ENCODE measurements around the gene JAKMIP2. TPM values are rescaled to one million over a fixed set of nuclear protein-coding genes. Genes with fewer than 3 reads are reported as not detected.

Gene JAKMIP2
- total and polyA plus RNA-seq, 12 donors: 0.06 to 0.71 (median 0.14) TPM; not detected in 3

DNA sequence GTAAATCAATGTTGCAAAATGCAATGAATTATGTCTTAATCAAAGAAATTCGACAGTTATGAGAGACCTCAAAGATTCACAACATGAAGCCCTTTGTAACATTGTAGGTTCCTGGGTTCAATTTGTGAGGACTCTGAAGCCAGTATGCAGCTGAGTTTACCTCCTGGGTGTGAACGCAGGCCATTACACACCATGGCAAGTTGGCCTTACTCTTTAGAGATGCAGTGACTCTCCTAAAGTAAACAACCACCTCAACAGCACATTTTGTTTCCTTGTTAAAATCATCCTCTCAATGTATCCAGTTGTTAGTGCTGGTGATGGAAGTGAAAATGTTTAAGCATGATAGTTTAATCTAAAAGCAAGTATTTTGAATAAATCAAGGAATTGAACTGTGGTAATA is 73.8 kb downstream of the JAKMIP2 start:
- H3K27ac ChIP-seq: no peak overlapping the region
- H3K4me3 ChIP-seq: no peak overlapping the region
- no peaks in the 10 kb centered on the region for H3K4me1 ChIP-seq
- intact Hi-C loops (cut with DNase I): no loop called here
- TF ChIP-seq, protein P1, sequence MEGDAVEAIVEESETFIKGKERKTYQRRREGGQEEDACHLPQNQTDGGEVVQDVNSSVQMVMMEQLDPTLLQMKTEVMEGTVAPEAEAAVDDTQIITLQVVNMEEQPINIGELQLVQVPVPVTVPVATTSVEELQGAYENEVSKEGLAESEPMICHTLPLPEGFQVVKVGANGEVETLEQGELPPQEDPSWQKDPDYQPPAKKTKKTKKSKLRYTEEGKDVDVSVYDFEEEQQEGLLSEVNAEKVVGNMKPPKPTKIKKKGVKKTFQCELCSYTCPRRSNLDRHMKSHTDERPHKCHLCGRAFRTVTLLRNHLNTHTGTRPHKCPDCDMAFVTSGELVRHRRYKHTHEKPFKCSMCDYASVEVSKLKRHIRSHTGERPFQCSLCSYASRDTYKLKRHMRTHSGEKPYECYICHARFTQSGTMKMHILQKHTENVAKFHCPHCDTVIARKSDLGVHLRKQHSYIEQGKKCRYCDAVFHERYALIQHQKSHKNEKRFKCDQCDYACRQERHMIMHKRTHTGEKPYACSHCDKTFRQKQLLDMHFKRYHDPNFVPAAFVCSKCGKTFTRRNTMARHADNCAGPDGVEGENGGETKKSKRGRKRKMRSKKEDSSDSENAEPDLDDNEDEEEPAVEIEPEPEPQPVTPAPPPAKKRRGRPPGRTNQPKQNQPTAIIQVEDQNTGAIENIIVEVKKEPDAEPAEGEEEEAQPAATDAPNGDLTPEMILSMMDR (IDR thresholded peaks at IDR 0.05): no peak
- WGBS, 2 donors: 74 to 76% methylated on average over 2 of the region's 2 CpGs
- peaks cover 0 to 3% (median 0%) of the 10 kb centered on the region in 7 donors for H3K27me3 ChIP-seq
- no peak for ATAC-seq
- no peaks in the 10 kb centered on the region for H3K9me3 ChIP-seq
- DNase-seq: no peak
- H3K36me3 ChIP-seq: no peaks in the 10 kb centered on the region

DNA sequence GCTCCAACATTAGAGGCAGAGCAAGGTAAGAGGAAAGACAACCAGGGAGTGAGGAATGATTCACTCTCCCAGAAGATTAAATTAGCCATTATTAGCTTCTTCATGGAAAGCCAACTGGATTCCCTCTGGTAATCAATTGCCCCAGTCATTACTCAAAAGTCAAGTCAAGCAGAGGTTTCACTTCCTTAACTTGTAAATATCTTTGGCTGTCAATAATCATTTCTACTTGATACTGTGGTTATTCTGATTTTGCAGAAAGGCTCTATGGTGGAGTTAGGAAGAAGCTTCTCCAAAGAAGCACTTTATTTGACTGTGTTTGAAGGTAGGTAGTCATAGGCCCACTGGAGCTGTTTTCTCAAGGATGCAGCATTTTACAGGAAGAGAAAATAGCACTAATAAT is 78.0 kb downstream of the JAKMIP2 start:
- H3K27ac ChIP-seq: no peak overlapping the region
- no peaks in the 10 kb centered on the region for H3K4me1 ChIP-seq
- no peaks in the 10 kb centered on the region for H3K9me3 ChIP-seq
- TF ChIP-seq, protein P1 (IDR thresholded peaks at IDR 0.05): no peak
- no peak overlapping the region for H3K4me3 ChIP-seq
- intact Hi-C loops (cut with DNase I): no loop called here
- no peak for DNase-seq
- H3K36me3 ChIP-seq: no peaks in the 10 kb centered on the region
- ATAC-seq: no peak
- no peaks in the 10 kb centered on the region for H3K27me3 ChIP-seq

DNA sequence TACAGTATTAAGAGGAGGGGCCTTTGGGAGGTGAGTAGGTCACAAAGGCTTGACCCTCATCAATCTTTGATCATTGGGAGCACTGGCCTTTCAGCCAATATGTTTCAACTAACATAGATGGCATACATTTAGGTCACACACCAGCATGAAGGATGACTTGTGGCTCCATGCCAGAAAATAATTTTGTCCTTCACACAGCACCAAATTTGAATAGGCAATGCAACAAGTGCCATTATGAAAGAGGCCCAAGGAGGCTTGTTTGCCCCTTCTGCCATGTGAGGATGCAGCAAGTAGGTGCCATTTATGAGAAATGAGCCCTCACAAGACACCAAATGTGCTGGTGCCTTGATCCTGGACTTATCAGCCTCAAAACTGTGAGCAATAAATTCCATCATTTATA is 81.1 kb downstream of the JAKMIP2 start:
- Histone ChIP-seq H3K27ac (no peak overlapping the region), H3K4me3 (no peak overlapping the region), H3K9me3 (peaks cover 0 to 22% (median 0%) of the 10 kb centered on the region in 11 donors), H3K27me3 (no peaks in the 10 kb centered on the region), H3K36me3 (no peaks in the 10 kb centered on the region), H3K4me1 (no peaks in the 10 kb centered on the region)
- intact Hi-C loops (cut with DNase I): no loop called here
- TF ChIP-seq, protein P1 (IDR thresholded peaks at IDR 0.05): no peak
- no peak for ATAC-seq
- DNase-seq: no peak

DNA sequence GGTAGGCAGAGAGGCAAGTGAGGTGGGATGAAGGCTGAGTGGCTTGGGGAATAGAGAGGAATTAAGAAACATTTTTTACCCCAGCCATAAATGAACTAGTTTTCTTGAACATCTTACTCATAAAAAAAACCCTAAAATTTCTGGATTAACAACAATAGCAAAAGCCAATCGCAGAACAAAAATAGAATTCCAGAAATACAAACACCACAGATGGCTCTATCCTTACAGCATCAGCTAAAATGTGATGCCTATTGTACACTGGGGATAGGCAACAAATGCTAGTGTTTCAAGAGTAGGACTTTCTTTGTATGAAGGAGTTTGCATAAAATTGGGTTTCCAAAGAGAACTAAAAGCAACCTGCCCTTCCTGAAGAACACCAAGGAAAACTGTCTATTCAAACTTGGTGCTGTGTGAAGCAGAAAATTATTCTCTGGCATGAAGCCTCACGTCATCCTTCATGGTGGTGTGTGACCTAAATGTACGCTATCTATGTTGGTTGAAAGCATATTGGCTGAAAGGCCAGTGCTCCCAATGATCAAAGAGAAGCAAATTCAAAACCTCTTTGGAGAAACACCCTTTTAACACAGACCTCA is 82.9 kb downstream of the JAKMIP2 start:
- Histone ChIP-seq H3K36me3 (no peaks in the 10 kb centered on the region), H3K4me1 (no peaks in the 10 kb centered on the region), H3K27ac (no peak overlapping the region), H3K9me3 (peaks cover 0 to 22% (median 0%) of the 10 kb centered on the region in 11 donors), H3K4me3 (no peak overlapping the region), H3K27me3 (peaks cover 0 to 2% (median 0%) of the 10 kb centered on the region in 7 donors)
- TF ChIP-seq, protein P1 (IDR thresholded peaks at IDR 0.05): no peak
- ATAC-seq: no peak
- intact Hi-C loops (cut with DNase I): no loop called here
- no peak for DNase-seq
- WGBS, 2 donors: 86 to 88% methylated on average over 3 of the region's 3 CpGs
